Measurements from ENCODE around the gene RAD54L.
"Not testable (repeated sequence)": the region's sequence is repeated elsewhere in the genome, so short reads cannot be mapped to it uniquely, and the experiment has no call there.

The RAD54L gene

DNA sequence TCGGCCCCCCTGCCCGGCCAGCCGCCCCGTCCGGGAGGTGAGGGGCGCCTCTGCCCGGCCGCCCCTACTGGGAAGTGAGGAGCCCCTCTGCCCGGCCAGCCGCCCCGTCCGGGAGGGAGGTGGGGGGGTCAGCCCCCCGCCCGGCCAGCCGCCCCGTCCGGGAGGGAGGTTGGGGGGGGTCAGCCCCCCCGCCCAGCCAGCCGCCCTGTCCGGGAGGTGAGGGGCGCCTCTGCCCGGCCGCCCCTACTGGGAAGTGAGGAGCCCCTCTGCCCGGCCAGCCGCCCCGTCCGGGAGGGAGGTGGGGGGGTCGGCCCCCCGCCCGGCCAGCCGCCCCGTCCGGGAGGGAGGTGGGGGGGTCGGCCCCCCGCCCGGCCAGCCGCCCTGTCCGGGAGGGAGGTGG, 5.8 kb upstream of the RAD54L start:
- not testable (repeated sequence) for DNase-seq (ENCODE audit: low spot score)

DNA sequence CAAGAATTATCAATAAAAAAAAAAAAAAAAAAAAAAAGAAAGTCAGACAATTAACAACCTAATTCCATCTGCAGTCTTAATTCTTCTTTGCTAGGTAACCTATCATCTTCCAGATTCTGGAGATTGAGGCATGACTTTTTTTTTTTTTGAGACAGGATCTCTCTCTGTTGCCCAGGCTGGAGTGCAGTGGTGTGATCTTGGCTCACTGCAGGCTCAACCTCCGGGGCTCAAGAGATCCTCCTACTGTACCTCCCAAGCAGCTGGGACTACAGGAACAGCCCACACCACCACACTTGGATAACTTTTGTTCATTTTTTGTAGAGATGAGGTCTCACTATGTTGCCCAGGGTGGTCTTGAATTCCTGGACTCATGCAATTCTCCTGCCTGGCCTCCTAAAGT, 4.6 kb upstream of the RAD54L start:
- DNase-seq (ENCODE audit: low spot score): no peak

DNA sequence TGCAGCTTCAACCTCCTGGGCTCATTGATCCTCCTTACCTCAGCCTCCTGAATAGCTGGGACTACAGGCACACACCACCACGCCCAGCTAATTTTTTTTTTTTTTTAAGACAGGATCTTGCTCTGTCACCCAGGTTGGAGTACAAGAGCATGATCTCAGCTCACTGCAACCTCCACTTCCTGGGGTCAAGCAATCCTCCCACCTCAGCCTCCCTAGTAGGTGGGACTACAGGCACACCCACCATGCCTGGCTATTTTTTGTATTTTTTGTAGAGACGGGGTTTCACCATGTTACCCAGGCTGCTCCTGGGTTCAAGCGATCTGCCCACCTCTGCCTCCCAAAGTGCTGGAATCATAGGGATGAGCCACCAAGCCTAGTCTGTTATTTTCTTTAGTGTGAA, 3.7 kb upstream of the RAD54L start:
- DNase-seq (ENCODE audit: low spot score): not testable (repeated sequence)

DNA sequence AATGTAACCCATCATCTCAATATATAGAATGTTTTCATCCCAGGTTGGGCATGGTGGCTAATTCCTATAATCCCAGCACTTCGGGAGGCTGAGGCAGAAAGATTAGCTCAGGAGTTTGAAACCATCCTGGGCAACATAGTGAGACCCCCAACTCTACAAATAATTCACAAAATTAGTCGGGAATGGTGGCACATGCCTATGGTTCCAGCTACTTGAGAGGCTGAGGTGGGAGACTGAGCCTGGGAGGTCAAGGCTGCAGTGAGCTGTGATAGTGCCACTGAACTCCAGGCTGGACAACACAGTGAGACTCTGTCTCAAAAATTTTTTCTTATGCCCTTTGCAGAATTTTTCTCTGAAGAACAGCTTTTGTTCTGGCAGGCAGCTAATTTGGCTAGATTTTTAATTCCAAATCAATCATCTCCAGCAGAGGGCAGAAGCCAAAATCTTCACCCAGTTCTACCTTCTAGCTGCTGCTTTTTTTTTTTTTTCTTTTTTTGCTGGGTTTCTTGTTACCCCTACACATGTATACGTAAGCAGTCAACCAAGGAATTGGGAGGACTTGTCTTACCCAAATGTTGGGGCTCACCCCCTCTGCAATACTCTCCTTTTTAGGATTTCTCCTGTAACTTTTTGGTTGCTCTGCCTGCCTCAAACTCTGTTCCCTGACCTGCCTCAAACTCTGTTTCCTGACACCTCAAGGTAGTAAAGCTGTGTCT, 2.7 kb upstream of the RAD54L start:
- peak; percentile 75 for DNase-seq (ENCODE audit: low spot score)

DNA sequence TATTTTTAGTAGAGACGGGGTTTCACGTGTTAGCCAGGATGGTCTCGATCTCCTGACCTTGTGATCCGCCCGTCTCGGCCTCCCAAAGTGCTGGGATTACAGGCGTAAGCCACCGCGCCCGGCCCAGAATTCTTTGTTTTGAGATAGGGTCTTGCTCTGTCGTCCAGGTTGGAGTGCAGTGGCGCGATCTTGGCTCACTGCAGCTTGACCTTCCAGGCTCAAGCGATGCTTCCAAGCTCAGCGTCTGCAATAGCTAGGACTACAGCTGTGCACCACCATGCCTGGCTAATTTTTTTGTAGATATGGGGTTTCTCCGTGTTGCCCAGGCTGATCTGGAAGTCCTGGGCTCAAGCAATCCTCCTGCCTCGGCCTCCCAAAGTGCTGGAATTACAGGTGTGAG, 1.4 kb upstream of the RAD54L start:
- DNase-seq (ENCODE audit: low spot score): not testable (repeated sequence)

DNA sequence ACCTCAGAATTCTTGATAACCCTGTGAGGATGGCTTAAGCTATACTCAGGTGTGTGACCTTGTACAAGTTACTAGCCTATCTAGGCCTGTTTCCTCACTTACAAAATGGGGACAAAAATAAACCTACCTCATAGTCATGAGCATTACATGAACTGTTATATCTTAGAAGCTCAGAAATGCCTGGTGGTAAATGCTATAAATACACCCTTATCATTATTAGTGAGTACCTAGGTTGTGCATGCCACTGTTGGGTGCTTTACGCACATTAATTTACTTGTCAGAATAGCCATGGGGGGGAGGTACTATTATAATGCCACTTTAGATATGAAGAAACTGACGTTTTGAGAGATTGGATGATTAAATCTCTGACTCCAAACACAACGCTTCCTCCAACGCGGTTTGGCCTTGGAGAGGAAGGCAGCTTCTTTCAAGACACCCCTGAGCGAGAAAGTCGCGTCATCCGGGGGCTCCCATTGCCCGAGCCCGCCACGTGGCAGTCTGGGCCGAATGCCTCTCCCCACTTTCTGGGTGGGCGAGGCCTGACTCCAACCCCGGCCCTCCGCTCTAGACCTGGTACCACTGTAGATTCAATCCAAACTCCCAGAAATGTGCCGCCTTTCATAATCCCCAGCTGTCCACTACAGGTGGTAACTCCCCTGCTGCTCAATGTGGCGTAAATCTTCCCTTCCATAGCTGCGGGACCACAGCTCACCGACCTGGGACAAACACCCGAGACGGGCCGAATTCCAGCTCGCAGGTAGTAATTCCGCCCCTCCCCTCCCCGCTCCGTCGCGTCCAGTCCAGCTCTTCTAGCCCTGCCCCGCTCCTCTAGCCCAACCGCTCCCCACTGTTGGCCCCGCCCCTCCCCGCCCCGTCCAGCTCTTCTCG, 771 bp upstream of the RAD54L start:
- peak; percentile 47 for DNase-seq (ENCODE audit: low spot score)

DNA sequence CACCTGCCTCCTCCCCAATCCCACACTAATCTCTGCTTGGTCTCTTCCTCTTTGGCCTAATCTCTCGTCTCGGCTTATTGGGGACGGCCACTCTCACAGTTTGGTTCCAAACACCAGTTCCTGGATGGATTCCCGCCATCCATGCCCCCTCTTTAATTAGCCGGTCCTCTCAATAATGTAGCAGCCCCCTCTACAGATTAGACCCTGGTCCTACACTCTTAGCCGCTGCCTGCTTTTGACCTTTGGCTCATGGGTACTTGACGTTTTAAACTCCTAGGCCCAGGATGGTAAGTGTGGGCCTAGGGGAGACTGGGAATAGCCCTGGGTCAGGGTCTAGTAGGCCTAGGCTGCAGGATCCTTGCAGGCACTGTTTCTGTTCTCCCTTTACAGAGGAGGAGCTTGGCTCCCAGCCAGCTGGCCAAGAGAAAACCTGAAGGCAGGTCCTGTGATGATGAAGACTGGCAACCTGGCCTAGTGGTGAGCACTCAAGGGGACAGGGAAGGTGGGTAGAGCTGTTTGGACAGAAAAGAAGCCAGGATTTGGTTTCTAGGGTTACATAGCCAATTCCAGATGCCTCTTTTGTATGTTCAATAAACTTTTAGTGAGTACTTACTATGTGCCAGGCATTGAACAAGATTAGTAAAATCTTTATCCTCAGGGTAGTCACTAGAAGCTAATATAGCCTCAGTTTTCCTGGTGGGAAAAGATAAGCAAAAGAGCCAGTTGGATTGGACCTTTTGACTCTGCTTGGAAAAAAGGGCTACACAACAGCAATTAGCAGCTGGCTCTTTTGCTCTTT, 758 bp downstream of the RAD54L start:
- DNase-seq (ENCODE audit: low spot score): no peak

DNA sequence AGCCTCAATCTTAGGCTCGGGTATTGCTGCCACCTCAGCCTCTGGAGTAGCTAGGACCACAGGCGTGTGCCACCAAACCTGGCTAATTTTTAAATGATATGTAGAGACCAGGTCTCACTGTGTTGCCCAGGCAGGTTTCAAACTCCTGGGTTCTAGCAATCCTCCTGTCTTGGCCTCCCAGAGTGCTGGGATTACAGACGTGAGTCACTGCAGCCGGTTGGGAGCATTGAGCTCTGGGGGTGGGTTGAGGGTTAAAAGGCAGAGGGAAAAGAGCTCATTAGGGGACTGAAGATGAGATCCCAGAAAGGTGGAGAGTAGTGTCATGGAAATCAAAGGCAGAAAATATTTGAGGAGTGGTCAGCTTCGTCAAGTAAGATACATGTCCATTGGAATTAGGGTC, 7.1 kb downstream of the RAD54L start:
- DNase-seq (ENCODE audit: low spot score): no peak

DNA sequence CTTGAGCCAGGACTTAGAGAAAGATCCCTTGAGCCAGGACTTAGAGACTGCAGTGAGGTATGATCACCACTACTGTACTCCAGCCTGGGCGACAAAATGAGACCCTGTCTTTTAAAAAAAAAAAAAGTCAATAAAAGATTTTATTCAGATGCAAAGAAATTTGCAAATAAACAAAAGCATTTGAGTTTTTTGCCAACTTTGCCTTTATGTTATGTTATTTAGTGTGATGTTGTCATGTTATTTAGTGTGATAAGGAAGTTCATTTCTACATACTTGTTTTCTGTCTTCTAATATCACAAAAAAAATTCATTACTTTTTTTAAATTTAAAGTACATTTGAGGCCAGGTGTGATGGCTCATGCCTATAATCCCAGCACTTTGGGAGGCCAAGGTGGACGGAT, 9.0 kb downstream of the RAD54L start:
- no peak for DNase-seq (ENCODE audit: low spot score)

DNA sequence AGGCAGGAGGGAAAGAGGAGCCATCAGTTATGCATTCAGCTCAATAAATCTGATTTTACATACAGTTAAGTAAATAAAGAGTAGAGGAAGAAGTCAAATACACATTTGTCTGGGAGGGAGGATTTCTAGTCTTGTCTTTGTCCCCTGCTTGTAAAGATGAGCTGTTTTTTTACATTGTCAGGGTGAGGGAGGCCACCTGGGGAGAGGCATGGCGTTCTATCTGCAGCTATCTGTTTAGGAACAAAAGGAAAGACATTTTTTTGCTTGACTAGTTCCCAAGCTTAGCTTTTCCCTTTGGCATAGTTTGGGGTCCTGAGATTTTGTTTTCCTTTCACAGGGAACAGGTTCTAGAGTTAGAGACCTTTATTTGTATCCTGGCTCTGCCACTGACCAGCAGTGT, 14.9 kb downstream of the RAD54L start:
- DNase-seq (ENCODE audit: low spot score): no peak

DNA sequence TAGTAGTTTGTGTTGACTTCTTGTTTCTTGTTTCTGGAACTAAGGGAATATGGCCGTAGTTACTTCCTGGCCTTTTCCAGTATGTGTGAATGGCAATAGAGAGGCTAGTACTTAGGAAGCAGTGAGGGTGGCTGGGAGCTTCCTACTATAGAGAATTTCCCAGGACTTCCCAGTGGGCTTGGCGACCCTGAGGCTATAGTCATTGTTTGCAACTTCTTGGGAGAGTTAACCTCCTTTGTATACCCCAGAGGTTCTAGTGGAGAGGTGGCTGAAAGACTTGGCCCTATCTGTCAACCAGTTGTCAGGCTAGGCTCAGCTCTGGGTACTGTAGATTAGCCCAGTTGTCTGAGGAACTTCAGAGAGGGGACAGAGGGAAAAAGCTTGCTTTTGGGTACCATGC, 15.6 kb downstream of the RAD54L start:
- no peak for DNase-seq (ENCODE audit: low spot score)

DNA sequence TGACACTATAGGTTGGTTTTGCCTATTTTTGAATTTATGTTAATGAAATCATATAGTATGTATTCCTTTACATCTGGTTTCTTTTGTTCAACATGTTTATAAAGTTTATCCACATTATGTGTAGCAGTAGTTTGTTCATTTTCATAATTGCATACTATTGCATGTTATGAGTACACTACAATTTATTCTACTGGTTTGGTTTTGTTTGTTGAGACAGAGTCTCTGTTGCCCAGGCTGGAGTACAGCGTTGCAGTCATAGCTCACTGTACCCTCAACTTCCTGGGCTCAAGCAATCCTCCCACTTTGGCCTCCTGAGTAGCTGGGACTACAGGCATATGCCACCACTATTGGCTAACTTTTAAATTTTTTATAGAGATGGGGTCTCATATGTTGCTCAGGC, 21.0 kb downstream of the RAD54L start:
- DNase-seq (ENCODE audit: low spot score): no peak

DNA sequence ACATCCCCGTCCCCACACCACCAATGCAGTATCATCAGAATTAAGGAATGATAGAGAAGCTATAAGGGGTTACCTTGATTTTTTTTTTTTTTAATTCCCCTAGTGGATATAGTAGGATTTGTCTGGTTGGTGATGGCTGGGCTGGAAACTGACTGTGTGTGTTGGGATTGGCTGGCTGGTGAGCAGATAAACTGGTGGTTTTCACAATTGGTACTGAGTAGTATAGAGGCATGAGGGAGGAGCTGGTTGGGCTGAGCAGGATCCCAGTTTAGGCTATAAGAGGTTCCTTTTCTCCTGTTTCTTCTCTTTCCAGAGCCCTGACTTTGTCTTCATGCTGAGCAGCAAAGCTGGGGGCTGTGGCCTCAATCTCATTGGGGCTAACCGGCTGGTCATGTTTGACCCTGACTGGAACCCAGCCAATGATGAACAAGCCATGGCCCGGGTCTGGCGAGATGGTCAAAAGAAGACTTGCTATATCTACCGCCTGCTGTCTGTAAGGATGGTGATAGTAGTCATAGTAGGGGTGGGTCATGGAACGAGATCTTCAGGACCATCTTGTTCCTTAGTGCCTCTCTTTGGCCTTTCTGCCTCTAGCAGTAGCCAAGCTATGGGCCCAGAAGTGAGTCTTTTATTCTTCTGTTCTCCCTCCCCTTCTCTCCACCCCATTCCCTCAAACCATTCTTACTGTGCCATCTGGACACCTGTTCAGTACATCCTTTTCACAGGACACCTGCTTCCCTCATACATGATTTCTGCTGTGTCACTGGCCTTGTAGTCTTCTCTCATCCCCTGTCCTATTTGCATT, 26.9 kb downstream of the RAD54L start:
- no peak for DNase-seq (ENCODE audit: low spot score)

DNA sequence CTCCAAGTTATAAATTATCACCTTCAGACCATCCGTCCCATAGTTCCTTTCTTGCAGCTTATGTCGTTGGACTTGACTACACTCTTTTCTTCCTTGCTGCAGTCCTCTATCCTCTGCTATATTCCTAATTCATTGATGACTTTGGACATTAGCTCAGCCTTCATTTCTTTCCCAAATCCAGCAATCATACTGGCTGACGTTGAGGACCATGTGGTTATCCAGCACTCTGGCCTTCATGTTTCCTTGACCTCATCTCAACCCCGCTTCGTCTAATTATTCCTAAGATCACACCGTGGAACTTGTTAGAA, 27.4 kb downstream of the RAD54L start:
- no peak for DNase-seq (ENCODE audit: low spot score)

DNA sequence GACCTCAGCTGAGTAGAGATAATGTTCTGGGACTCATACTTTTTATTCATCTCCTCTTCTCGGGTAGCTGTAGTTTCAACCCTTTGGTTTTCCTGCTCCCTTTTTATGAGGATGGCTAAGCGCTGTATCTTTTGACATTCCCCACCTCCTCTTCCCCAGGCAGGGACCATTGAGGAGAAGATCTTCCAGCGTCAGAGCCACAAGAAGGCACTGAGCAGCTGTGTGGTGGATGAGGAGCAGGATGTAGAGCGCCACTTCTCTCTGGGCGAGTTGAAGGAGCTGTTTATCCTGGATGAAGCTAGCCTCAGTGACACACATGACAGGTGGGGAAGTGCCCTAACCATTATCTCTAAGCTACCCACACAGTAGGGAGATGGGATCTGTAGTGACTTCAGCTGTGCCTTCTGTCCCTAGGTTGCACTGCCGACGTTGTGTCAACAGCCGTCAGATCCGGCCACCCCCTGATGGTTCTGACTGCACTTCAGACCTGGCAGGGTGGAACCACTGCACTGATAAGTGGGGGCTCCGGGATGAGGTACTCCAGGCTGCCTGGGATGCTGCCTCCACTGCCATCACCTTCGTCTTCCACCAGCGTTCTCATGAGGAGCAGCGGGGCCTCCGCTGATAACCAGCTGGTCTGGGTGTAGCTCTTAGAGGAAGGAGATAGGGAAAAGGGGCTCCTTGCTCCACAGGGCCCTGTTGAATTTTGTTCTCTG, 30.3 kb downstream of the RAD54L start:
- DNase-seq (ENCODE audit: low spot score): no peak

DNA sequence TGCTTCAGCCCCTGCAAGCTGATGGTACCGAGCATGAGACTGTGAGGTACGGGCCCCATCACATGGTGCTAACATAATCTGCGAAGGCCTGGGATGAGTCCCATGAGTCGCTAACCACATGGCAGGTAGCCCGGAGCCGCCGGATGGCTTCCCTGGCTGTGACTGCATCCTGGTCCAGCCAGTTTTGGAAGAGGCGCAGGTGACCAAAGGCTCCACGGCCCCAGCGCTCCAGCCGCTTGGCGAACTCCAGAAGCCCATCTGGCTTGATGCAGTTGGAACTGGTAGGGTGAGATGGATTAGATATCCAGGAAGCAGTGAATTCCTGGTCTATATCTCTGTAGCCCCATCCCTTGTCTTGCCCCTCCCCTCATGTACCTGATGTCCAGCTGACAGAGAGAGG, 31.2 kb downstream of the RAD54L start:
- no peak for DNase-seq (ENCODE audit: low spot score)

DNA sequence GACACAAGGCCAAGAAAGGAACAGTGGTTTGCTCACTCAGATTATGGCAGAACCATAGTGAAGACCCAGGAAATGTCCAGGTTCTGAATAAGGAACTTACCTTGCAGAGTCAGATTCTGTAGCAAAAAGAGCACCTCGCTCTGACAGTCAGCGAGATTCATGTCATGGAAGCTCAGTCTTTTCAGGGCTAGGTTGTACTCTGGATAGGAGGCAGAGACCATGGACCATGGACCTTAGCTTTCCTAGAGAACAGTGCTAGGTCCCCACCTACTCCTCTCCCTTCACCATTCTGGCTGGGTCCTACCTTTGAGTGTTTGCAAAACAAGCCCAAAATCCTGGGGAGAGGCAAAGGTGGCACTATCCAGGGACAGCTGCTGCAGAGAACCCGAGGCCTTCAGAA, 32.5 kb downstream of the RAD54L start:
- DNase-seq (ENCODE audit: low spot score): no peak

DNA sequence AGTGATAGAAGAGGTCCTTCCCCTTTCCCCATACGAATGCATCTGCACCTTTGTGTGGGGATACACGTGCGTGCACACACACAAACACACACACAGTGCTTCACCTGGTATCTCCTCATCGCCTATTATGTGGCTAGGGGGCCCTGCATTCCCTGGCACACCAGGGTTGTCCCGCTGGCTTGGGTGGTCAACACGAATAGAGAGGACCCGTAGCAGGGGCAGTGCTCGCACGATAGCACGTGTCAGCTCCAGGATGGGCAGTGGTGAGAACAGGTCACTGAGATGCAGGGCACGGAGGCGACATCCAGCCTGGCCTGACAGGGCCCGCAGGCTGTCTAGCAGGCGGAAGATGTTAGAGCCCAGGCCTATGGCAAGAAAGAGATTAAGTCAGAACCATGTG, 33.5 kb downstream of the RAD54L start:
- no peak for DNase-seq (ENCODE audit: low spot score)

DNA sequence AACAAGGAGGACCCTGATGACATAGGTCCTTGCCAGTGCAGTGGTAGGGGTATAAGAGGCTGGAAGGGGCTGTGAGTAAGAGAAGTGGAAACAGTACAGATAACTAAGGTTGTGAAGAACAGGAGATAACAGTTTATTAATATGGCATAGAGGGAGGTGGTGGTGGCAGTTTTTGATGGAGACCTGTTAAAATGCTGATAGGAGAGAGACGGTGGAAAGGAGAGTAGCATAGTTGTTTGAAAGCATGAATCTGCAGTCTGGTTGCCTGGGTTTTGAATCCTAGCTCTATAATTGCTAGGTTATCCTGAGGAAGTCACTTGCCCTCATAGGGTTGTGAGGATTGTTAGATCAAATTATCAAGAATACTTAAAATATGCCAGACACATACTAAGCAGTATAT, 36.5 kb downstream of the RAD54L start:
- no peak for DNase-seq (ENCODE audit: low spot score)

DNA sequence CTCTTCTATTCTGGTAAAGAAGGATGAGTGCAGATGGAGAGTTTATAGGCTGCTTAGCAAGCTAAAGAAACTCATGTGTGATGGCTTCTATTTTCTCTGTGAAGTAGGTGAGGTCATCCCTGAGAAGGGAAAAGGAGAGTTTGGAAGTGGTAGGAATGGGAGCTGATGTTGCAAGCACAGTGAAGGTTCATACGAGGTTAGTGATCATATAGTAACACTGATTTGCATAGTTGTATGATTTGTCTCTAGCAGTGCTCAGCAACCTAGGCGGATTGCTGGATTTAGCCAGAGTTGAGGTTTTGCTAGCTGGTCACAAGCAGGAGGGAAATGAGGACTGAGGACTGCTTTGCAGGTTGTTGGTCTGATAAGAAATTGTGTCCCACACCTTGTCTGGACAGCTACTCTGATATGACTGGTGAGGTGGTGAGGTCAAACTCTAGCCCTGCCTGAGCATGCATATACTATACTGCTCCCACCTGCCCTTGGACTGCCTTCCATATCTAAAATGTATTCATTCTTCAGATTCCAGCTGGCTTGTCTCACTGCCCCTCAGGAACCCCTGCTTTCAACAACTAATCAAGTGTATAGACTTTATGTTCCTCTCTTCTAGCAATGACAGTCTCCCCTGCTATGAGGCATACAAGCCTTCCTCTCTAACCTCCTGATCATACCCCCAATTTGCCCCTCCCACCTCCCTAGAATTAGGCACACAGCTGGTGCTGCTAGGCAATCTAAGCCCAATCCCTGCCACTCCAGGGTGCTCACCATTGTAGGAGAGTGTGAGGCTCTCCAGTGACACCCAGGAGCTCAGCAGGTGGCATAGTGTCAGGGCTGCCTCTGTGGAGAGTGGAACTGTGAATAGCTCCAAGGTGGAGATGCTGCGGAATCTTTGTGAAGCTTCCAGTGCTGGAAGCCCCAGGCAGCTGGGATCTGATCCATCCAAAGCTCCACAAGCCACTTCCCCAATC, 37.3 kb downstream of the RAD54L start:
- DNase-seq (ENCODE audit: low spot score): peak; percentile 19
